Left ventricle myocardium inferior (tissue), 1 donor: ENCODE measurements around the gene GPX8. TPM values are rescaled to one million over a fixed set of nuclear protein-coding genes. Genes with fewer than 3 reads are reported as not detected.

Experiments used
- DNase-seq: peaks from one replicate; pipeline ENCODE4 v3.0.0-alpha.2; 2020
- H3K27ac ChIP-seq: fragments of 200-600 bp; replicated peaks from 2 replicates; pipeline ENCODE4 v1.8.0; 2021
- H3K27me3 ChIP-seq: fragments of 200-600 bp; 2 replicates; pipeline ENCODE4 v1.8.0; 2021; ENCODE audit warnings: low read depth
- H3K36me3 ChIP-seq: fragments of 200-600 bp; 2 replicates; pipeline ENCODE4 v1.8.0; 2021
- H3K4me1 ChIP-seq: fragments of 200-600 bp; 2 replicates; pipeline ENCODE4 v1.8.0; 2021
- H3K4me3 ChIP-seq: fragments of 200-600 bp; 2 replicates; pipeline ENCODE4 v1.8.0; 2021; ENCODE audit warnings: mild to moderate bottlenecking, moderate library complexity
- H3K9me3 ChIP-seq: fragments of 200-600 bp; replicated peaks from 2 replicates; pipeline ENCODE4 v1.8.0; 2021
- CTCF ChIP-seq: fragments of 200-600 bp; IDR thresholded peaks from 2 replicates; pipeline ENCODE4 v1.8.0; 2021; ENCODE audit warnings: antibody characterized with exemption, mild to moderate bottlenecking, borderline replicate concordance
- intact Hi-C: fragments of 100-400 bp; cut with micrococcal nuclease; formaldehyde crosslinking; loops from one replicate; pipeline ENCODE4 v1.11.0; 2022
- total RNA-seq: library from RNA; stranded (reverse); fragmentation: NEBNext Ultra II Directional; extraction: Animal tissue kit (Norgen Biotek cat#: 25700); gene quantifications from one replicate; pipeline ENCODE4 v1.2.1, GENCODE V29; 2021
- donor health status: DM: no; HTN: yes; CAD: no; lungs with severe emphysema.

Gene GPX8
- total RNA-seq, 1 donor from 2014 or later, result 9.8 TPM

GRCh38 chr5:55134053-55134722, 25.8 kb upstream of the GPX8 start:
- H3K4me3 ChIP-seq, result no peak overlapping the region
- peaks cover 15% of the 10 kb centered on the region for H3K9me3 ChIP-seq
- no peak overlapping the region for H3K27ac ChIP-seq
- H3K27me3 ChIP-seq, result peaks cover 62% of the 10 kb centered on the region
- no peaks in the 10 kb centered on the region for H3K4me1 ChIP-seq
- no peak for DNase-seq
- H3K36me3 ChIP-seq, result no peaks in the 10 kb centered on the region
- no peak for TF ChIP-seq CTCF
- intact Hi-C loops, result no loop called here

GRCh38 chr5:55136521-55136920, 23.4 kb upstream of the GPX8 start:
- H3K4me1 ChIP-seq, result no peaks in the 10 kb centered on the region
- no peak for TF ChIP-seq CTCF
- DNase-seq, result no peak
- H3K27ac ChIP-seq, result no peak overlapping the region
- intact Hi-C loops, result no loop called here
- H3K9me3 ChIP-seq, result no peaks in the 10 kb centered on the region
- peaks cover 66% of the 10 kb centered on the region for H3K27me3 ChIP-seq
- no peak overlapping the region for H3K4me3 ChIP-seq
- no peaks in the 10 kb centered on the region for H3K36me3 ChIP-seq

GRCh38 chr5:55140908-55141665, 18.9 kb upstream of the GPX8 start:
- intact Hi-C loops, result loop anchor here (10.0 kb wide), 1 partner anchor 196 kb away; no protein-coding TSS in a partner anchor
- H3K9me3 ChIP-seq, result no peaks in the 10 kb centered on the region
- no peak overlapping the region for H3K27ac ChIP-seq
- H3K4me3 ChIP-seq, result no peak overlapping the region
- no peak for DNase-seq
- no peaks in the 10 kb centered on the region for H3K36me3 ChIP-seq
- H3K27me3 ChIP-seq, result peaks cover 74% of the 10 kb centered on the region
- H3K4me1 ChIP-seq, result no peaks in the 10 kb centered on the region
- TF ChIP-seq CTCF, result no peak

GRCh38 chr5:55141945-55142690, 17.9 kb upstream of the GPX8 start:
- intact Hi-C loops, result loop anchor here (10.0 kb wide), 1 partner anchor 197 kb away; no protein-coding TSS in a partner anchor
- no peaks in the 10 kb centered on the region for H3K36me3 ChIP-seq
- peaks cover 5% of the 10 kb centered on the region for H3K4me1 ChIP-seq
- no peak for TF ChIP-seq CTCF
- no peak for DNase-seq
- no peak overlapping the region for H3K27ac ChIP-seq
- H3K4me3 ChIP-seq, result no peak overlapping the region
- H3K9me3 ChIP-seq, result no peaks in the 10 kb centered on the region
- peaks cover 69% of the 10 kb centered on the region for H3K27me3 ChIP-seq

- no peak for TF ChIP-seq CTCF
- Histone ChIP-seq H3K4me1 (peaks cover 5% of the 10 kb centered on the region), H3K27ac (no peak overlapping the region), H3K4me3 (no peak overlapping the region), H3K9me3 (no peaks in the 10 kb centered on the region), H3K27me3 (peaks cover 63% of the 10 kb centered on the region), H3K36me3 (no peaks in the 10 kb centered on the region)
- no peak for DNase-seq
- intact Hi-C loops, result loop anchor here (10.0 kb wide), 1 partner anchor 199 kb away; no protein-coding TSS in a partner anchor
Measured at GRCh38 chr5:55143624-55144023, 16.3 kb upstream of the GPX8 start.
